HUDEP-2 (cell line): ENCODE results near the gene CD300LG.
"Not testable (repeated sequence)": the region's sequence is repeated elsewhere in the genome, so short reads cannot be mapped to it uniquely, and the experiment has no call there.

Source experiments
- DNase-seq, 76 experiments: peaks; one replicate each; lab custom pipeline; 2025; ENCODE audit not compliant: unreplicated experiment in 76 of 76; lab: John Stamatoyannopoulos, UW

CD300LG gene

GRCh38 chr17:43846963-43847371, at the start of gene CD300LG:
CD300LG (plus strand) TSS chr17:43847176; CDS start chr17:43847217, 41 bp downstream.
- no peak for DNase-seq

GRCh38 chr17:43798024-43798423, 49.0 kb upstream of the CD300LG start:
- DNase-seq = not testable (repeated sequence)

- DNase-seq = no peak
Measured at GRCh38 chr17:43799047-43799446, 47.9 kb upstream of the CD300LG start.

GRCh38 chr17:43800736-43801135, 46.2 kb upstream of the CD300LG start:
- DNase-seq = no peak

- DNase-seq = no peak
Measured at GRCh38 chr17:43801844-43802243, 45.1 kb upstream of the CD300LG start.

- no peak for DNase-seq
Measured at GRCh38 chr17:43803758-43804157, 43.2 kb upstream of the CD300LG start.

- DNase-seq = no peak
Measured at GRCh38 chr17:43805117-43805516, 41.9 kb upstream of the CD300LG start.

- DNase-seq = no peak
Measured at GRCh38 chr17:43808076-43808475, 38.9 kb upstream of the CD300LG start.

GRCh38 chr17:43809121-43809520, 37.9 kb upstream of the CD300LG start:
- no peak for DNase-seq

GRCh38 chr17:43810226-43810715, 36.7 kb upstream of the CD300LG start:
- DNase-seq = no peak

GRCh38 chr17:43810823-43811222, 36.2 kb upstream of the CD300LG start:
- DNase-seq = no peak

GRCh38 chr17:43812396-43813265, 34.3 kb upstream of the CD300LG start:
- DNase-seq = no peak

- no peak for DNase-seq
Measured at GRCh38 chr17:43813386-43813785, 33.6 kb upstream of the CD300LG start.

- no peak for DNase-seq
Measured at GRCh38 chr17:43814026-43814425, 33.0 kb upstream of the CD300LG start.

GRCh38 chr17:43814714-43815113, 32.3 kb upstream of the CD300LG start:
- no peak for DNase-seq

GRCh38 chr17:43816336-43817320, 30.3 kb upstream of the CD300LG start:
- no peak for DNase-seq

- DNase-seq = no peak
Measured at GRCh38 chr17:43817826-43818225, 29.1 kb upstream of the CD300LG start.

- DNase-seq = no peak
Measured at GRCh38 chr17:43818966-43819365, 28.0 kb upstream of the CD300LG start.

- no peak for DNase-seq
Measured at GRCh38 chr17:43820759-43821158, 26.2 kb upstream of the CD300LG start.

- no peak for DNase-seq
Measured at GRCh38 chr17:43822570-43823190, 24.3 kb upstream of the CD300LG start.
